NCI-H1105 (cell line): Measurements from ENCODE around the gene S100A9.
"Not testable (repeated sequence)": the region's sequence is repeated elsewhere in the genome, so short reads cannot be mapped to it uniquely, and the experiment has no call there.

ENCODE experiments used
- DNase-seq: peaks from one replicate; lab custom pipeline; 2025; lab: John Stamatoyannopoulos, UW

The S100A9 gene

GRCh38 chr1:153345187-153346076 lies 12.2 kb upstream of the S100A9 start:
- no peak for DNase-seq

GRCh38 chr1:153346077-153346723 lies 11.5 kb upstream of the S100A9 start:
- DNase-seq: no peak

- DNase-seq: not testable (repeated sequence)
Measured at GRCh38 chr1:153347049-153347448, 10.6 kb upstream of the S100A9 start.

- DNase-seq: no peak
Measured at GRCh38 chr1:153347856-153348255, 9.8 kb upstream of the S100A9 start.

GRCh38 chr1:153348511-153349362 lies 8.9 kb upstream of the S100A9 start, which contains the start of gene PGLYRP4:
Gene PGLYRP4 (minus strand): TSS chr1:153348841. CDS start chr1:153347932, 909 bp downstream.
- no peak for DNase-seq

GRCh38 chr1:153349363-153350320 lies 8.0 kb upstream of the S100A9 start:
- DNase-seq: no peak

- no peak for DNase-seq
Measured at GRCh38 chr1:153350321-153350957, 7.2 kb upstream of the S100A9 start.

- DNase-seq: peak; percentile 65
Measured at GRCh38 chr1:153352523-153352922, 5.1 kb upstream of the S100A9 start.

- no peak for DNase-seq
Measured at GRCh38 chr1:153353226-153353947, 4.3 kb upstream of the S100A9 start.

GRCh38 chr1:153354515-153355193 lies 3.0 kb upstream of the S100A9 start:
- DNase-seq: no peak

- DNase-seq: peak; percentile 57
Measured at GRCh38 chr1:153355445-153356071, 2.1 kb upstream of the S100A9 start.

GRCh38 chr1:153356392-153357075 lies 1.1 kb upstream of the S100A9 start:
- no peak for DNase-seq

- no peak for DNase-seq
Measured at GRCh38 chr1:153357076-153357852, 390 bp upstream of the S100A9 start.

- DNase-seq: no peak
Measured at GRCh38 chr1:153358691-153358975, 979 bp downstream of the S100A9 start.

GRCh38 chr1:153359241-153359640 lies 1.6 kb downstream of the S100A9 start:
- DNase-seq: no peak

GRCh38 chr1:153360190-153360589 lies 2.5 kb downstream of the S100A9 start:
- DNase-seq: no peak

- DNase-seq: no peak
Measured at GRCh38 chr1:153360592-153361479, 3.2 kb downstream of the S100A9 start.
